GM21381 (cell line): ENCODE results near the gene SPDYE18.
"Not testable (repeated sequence)": the region's sequence is repeated elsewhere in the genome, so short reads cannot be mapped to it uniquely, and the experiment has no call there.

ENCODE experiments used
- ATAC-seq: cut with Tn5 transposase; IDR thresholded peaks from one replicate; pipeline ENCODE4 v1.9.1; 2021; ENCODE audit warnings: mild to moderate bottlenecking, moderate library complexity; ENCODE audit not compliant: unreplicated experiment

Gene SPDYE18

GRCh38 chr7:77006127-77007110 lies 55.9 kb downstream of the SPDYE18 start:
- not testable (repeated sequence) for ATAC-seq

DNA sequence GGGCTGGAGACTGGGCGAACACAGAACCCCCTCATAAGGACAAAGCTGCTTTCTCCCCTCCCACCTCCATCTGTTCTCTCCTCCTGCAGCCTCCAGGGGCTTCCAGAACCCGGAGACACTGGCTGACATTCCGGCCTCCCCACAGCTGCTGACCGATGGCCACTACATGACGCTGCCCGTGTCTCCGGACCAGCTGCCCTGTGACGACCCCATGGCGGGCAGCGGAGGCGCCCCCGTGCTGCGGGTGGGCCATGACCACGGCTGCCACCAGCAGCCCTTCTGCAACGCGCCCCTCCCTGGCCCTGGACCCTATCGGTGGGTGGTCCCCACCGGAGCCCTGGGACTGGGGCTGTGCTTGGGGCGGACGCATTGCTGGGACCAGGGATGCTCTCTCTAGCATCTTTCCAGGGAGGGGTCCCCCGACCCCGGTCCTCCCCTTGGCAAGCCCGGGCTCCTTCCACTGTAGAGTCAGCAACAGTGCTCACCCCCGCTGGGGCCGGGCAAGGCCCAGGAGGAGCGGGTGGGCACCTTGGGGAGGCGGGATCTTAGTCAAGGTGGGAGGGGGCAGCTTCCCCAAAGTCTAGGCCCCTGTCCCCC lies 56.8 kb downstream of the SPDYE18 start:
- not testable (repeated sequence) for ATAC-seq

DNA sequence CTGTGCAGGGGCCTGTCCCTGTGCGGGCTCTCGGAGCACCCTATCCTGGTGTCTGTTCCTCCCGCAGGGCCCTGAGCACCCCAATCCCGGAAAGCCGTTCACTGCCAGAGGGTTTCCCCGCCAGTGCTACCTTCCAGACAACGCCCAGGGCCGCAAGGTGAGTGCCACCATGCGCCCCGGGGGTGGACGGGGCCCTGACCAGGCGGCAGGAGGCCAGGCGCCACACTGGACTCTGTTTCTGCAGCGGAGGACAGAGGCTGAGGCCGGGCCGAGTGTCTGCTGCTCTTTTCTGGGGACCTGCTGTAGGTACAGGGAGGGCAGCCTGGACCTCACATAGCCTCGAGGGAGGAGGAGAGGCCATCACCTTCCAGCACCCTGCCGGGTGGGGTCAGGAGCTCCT lies 58.2 kb downstream of the SPDYE18 start:
- ATAC-seq: not testable (repeated sequence)

DNA sequence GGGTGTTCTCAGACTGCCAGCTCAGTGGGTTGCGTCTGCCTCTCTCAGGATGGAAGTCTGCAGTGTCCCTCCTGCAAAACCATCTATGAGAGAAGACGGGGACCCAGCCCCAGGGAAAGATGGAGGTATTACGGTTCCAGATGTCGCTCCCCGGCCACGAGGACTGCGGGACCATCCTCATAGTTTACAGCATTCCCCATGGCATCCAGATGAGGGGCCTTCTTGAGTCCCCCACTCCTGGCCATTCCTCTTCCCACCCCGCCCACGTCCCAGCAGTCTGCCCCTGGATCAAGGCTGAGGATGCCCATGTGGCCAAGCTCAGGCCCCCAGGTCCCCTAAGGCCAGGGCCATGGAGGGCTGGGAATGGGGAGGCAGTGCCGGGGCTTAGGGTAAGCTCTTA lies 59.1 kb downstream of the SPDYE18 start:
- not testable (repeated sequence) for ATAC-seq

- ATAC-seq: not testable (repeated sequence)
Measured at GRCh38 chr7:77002678-77003233, 59.6 kb downstream of the SPDYE18 start.

DNA sequence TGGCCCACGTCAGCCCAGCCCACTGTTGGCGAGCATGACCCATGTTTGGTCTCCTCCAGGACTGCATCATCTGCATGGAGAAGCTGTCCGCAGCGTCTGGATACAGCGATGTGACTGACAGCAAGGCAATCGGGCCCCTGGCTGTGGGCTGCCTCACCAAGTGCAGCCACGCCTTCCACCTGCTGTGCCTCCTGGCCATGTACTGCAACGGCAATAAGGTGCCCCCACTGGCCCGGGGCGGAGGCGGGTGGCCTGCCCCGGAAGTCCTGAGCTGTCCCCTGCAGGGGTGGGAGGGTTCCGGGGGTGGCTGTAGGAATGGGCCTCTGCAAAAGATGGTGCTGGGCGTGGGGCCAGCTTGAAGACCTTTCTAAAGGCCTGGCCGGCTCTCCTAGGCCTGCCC lies 60.3 kb downstream of the SPDYE18 start:
- not testable (repeated sequence) for ATAC-seq
